Activated naive CD4-positive, alpha-beta T cell (primary cell): Measurements from ENCODE around the gene GASK1B.

Source experiments
- DNase-seq, 4 experiments: peaks; one replicate each; lab custom pipeline; 2025; lab: John Stamatoyannopoulos, UW

Gene GASK1B

GRCh38 chr4:158186815-158187214 lies 14.0 kb upstream of the GASK1B start:
- DNase-seq = no peak

- no peak for DNase-seq
Observed at GRCh38 chr4:158182736-158183135, 9.9 kb upstream of the GASK1B start.

- no peak for DNase-seq
Observed at GRCh38 chr4:158181906-158182305, 9.1 kb upstream of the GASK1B start.

GRCh38 chr4:158179465-158179864 lies 6.6 kb upstream of the GASK1B start:
- DNase-seq = no peak

GRCh38 chr4:158176776-158177175 lies 4.0 kb upstream of the GASK1B start:
- no peak for DNase-seq

- no peak for DNase-seq
Observed at GRCh38 chr4:158176108-158176507, 3.3 kb upstream of the GASK1B start.

GRCh38 chr4:158170691-158171561 lies 1.9 kb downstream of the GASK1B start:
- no peak for DNase-seq

GRCh38 chr4:158169931-158170690 lies 2.7 kb downstream of the GASK1B start:
- no peak for DNase-seq

GRCh38 chr4:158169506-158169905 lies 3.3 kb downstream of the GASK1B start:
- no peak for DNase-seq

- DNase-seq = no peak
Observed at GRCh38 chr4:158168606-158169005, 4.2 kb downstream of the GASK1B start.

- DNase-seq = no peak
Observed at GRCh38 chr4:158166701-158167100, 6.1 kb downstream of the GASK1B start.

- no peak for DNase-seq
Observed at GRCh38 chr4:158164768-158165213, 8.0 kb downstream of the GASK1B start.

GRCh38 chr4:158163941-158164767 lies 8.7 kb downstream of the GASK1B start:
- no peak for DNase-seq

GRCh38 chr4:158162631-158163030 lies 10.2 kb downstream of the GASK1B start:
- DNase-seq = no peak

- no peak for DNase-seq
Observed at GRCh38 chr4:158161551-158162354, 11.1 kb downstream of the GASK1B start.

- DNase-seq = no peak
Observed at GRCh38 chr4:158159718-158160094, 13.1 kb downstream of the GASK1B start.

- DNase-seq = no peak
Observed at GRCh38 chr4:158159054-158159717, 13.6 kb downstream of the GASK1B start.

- DNase-seq = no peak
Observed at GRCh38 chr4:158157412-158157811, 15.4 kb downstream of the GASK1B start.

- no peak for DNase-seq
Observed at GRCh38 chr4:158155656-158156356, 17.0 kb downstream of the GASK1B start.

GRCh38 chr4:158147151-158147550 lies 25.7 kb downstream of the GASK1B start:
- DNase-seq = no peak
